ENCODE data around the gene KIF18A.
A peak's percentile ranks its signal among the peaks of the same experiment; 100 is the strongest.
"Not testable (repeated sequence)": the region's sequence is repeated elsewhere in the genome, so short reads cannot be mapped to it uniquely, and the experiment has no call there.

KIF18A gene

GRCh38 chr11:28107750-28108618 is at the start of gene KIF18A, which contains the start of gene METTL15:
TSS of gene KIF18A (minus strand) at chr11:28108156. CDS start at chr11:28097947, 10,209 bp downstream.
TSS of gene METTL15 (plus strand) at chr11:28108388. CDS start at chr11:28113335, 4,947 bp downstream.
- DNase-seq, result peak; percentile 97

GRCh38 chr11:28153586-28153985 is 45.6 kb upstream of the KIF18A start:
- no peak for DNase-seq

- DNase-seq, result no peak
Observed at GRCh38 chr11:28152743-28153142, 44.8 kb upstream of the KIF18A start.

DNA sequence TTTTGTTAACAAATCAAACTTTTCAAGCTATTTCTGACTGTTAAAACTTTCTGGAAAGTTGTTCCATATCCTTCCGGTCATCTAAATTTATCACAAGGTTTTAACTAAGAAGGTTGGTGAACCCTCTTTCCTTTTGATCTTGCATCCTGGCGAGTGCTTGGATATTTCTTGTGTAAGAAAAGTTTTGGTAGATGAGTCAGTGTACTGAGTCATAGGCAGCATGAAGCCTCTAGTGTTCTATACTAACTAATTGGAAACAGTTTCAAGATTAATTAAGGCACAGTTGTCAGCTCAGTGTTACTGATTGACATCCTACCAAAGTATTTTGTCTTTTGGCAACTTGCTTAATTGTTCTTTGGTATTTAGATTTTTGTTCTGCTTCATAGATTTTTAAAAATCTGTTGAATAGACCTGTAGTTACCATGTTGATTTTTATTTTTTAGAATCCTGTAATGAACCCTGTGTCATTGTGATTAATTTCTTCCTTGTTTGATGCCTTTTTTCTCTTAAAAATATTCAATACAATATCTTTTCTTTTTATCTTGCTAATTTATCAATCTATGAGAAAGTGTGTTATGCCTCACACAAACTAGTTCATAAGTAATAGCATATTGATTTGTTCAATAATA is 38.3 kb upstream of the KIF18A start:
- DNase-seq, result no peak

DNA sequence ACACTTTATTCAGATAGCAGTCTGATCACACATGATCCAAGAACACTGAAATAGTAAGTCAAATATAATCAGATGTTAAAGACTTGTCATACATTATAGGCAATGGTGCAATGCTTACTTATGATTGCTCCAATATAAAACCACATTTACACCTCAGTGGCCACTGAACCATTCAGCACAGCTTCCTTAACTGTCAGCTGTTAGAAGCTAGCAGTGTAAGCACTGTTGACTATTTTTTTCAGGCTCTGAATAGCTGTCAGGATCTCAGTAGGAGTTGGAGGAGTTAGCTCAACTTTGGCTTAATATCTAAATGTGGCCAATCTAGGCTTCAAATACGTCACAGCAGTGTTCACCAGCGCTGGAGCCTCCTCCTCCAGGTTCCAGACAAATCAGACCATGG is 36.9 kb upstream of the KIF18A start:
- no peak for DNase-seq

GRCh38 chr11:28142724-28143123 is 34.8 kb upstream of the KIF18A start:
- no peak for DNase-seq

- DNase-seq, result no peak
Observed at GRCh38 chr11:28140689-28141455, 32.9 kb upstream of the KIF18A start.

DNA sequence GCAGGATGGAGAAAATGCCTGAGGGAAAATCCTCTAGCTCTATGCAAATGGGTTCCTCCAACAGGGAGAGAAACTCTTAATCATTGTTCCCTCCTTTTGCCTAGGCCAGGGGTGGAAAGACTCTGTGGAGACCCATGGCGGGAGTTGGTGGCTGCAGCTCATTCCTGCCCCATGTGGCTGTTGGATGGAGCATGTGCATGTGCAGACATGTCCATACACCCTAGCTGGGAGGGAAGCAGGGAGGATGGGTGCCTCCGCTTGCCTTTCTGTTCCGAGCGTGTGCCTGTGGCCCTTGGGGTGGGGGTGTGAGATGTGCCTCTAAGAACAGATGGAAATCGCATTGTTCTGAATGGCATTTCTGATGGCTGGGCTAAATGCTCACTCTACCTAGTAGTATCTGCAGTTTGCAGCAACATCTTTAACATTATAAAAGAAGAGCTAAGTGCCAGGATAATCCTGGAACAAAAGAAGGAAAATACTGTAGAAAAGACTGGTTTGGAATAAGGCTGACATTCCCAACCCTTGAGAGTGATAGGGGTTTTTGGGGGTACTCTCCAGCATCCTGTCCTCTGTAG is 32.0 kb upstream of the KIF18A start:
- no peak for DNase-seq

DNA sequence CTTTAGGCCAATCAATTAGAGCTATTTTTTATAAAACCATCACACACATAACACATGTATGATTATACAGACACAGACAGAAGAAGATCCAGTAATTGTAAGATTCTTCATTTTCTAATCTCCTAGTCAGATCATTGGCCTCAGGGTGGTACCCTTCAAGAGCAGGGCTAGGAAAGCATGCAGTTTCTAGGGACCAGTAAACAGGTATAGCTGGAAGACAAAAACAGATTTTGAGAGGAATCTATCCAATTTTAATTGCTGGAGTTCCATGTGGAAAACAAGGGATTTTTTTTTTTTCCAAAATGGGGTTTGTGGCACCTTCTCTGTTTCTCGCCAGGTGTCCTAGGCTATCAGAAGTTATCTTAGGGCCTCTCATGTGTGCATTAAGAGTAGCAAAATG is 29.9 kb upstream of the KIF18A start:
- DNase-seq, result no peak

DNA sequence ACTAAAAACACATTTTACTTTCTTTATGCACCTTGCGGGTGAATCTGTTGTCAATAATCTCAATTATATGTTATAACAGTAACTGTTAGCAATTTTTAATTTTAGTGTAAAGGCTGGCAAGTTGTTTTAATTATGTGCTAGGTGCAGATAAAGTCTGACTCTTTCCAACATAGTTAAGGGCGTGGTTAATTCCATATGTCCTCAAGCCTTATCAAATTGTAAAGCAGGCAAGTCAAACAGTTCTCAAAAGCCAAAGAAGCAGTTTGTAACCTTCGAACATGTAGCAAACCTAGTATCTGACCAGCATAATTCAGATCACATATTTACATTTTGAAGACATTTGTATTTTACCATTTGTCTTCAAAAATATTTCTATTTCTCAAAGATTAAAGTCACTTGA is 29.4 kb upstream of the KIF18A start:
- no peak for DNase-seq

- DNase-seq, result not testable (repeated sequence)
Observed at GRCh38 chr11:28136157-28136556, 28.2 kb upstream of the KIF18A start.

DNA sequence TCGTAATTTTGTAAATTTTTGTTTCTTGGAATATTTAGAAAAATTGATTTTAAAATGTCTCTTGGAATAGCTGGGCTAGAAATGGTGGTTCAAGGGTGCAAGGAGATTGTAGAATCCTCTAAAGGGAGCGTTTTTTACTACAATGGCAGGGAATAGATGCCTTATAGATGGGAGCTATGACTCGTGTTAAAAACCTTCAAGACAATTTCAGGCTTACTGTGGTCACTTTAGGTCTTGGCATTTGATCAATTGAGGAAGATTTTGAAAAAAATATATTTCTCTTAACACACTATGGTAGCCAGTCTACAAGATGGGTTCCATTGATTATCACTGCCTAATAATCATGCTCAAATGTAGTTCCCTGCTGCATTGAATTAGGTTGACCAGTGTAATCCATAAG is 25.2 kb upstream of the KIF18A start:
- no peak for DNase-seq

DNA sequence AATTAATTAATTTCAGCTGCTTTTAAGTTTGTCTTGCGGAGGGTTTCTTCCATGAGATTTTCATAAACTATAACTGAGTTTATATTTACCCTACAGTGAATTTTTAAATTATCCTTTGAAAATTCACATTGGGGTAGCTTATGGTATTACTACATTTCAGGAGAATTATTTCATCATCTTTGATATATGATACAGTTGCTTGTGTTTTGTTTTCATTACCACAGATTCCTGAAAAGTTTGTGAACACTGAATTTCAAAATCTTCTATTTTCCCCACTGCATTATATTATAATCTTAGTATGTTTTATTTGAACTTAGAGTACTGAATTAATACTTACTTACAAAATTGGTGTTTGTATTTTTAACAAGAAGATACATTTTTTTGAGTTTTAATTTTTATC is 24.6 kb upstream of the KIF18A start:
- DNase-seq, result no peak

DNA sequence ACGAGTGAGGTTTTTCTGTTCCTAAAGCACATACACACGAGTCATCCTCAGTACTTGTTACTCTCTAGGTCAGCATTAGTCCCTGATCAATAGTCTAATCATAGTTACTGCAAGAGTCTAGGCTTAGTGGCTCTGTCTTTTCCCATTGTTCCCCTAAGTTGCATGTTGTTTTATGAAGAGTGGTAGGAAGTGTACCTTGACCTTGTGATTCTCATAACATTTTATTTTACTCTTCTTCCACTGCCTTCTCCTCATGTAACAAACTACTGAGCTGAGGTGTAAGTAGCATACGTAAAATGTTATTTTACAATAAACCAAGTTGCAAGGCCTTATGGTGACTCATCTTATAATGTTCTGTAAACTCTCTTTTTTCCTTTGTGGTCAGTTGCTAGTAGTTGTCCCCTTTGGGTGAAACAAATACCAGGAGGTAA is 15.2 kb upstream of the KIF18A start:
- DNase-seq, result no peak

GRCh38 chr11:28117712-28118111 is 9.8 kb upstream of the KIF18A start:
- DNase-seq, result no peak

DNA sequence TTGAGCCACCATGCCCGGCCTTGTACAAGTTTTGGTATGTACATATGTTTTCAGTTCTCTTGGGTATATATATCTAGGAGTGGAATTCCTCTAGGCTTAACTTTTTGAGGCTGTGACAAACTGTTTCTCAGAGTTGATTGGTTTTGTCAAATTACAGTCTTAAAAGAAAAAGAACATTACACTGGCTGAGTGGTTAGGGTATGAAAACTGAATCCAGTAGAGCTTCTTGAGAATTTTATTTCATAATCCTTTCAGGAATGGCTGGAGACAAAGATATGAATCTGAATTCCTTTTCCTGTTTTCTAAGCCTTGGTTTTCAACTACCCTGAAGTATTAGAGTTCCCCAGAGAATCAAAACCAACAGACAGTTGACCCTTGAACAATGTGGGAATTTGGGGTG is 6.8 kb upstream of the KIF18A start:
- DNase-seq, result no peak

GRCh38 chr11:28114116-28114515 is 6.2 kb upstream of the KIF18A start:
- DNase-seq, result no peak

- DNase-seq, result no peak
Observed at GRCh38 chr11:28110821-28111200, 2.9 kb upstream of the KIF18A start.

DNA sequence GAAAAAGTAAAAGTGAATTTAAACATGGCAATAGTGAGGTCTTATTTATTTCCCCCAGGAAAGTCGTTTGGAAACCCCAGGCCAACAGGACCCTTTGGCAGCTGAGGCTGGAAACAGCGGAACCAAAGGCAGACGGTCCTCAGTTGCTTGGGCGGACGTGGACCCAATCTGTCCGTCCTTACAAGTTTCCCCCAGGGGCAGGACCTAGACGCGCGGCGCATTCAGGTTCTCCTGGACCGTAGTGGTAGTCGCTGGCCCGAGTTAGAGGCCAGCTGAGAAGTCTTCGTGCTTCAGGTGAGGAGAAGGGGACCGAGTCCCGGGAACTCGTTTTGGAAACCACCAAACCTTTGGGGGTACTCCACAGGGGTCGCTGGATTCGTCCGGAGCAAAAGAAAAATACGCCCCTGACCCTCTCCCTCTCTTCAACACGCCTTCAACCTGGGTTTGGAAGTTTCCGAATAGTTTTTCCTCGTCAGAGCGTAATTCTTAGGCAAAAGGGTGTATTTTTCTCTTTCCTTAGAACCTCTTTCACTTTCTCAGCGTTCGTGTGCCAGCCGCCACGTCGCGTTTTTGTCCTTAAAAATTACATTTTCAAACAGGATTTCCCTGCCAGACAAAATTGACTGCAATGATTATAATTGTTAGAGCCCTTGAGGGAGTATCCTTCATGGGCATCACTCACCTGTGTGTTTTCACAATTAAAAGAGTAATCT is 2.3 kb upstream of the KIF18A start:
- peak; percentile 78 for DNase-seq

GRCh38 chr11:28108958-28109357 is 1.0 kb upstream of the KIF18A start:
- no peak for DNase-seq

GRCh38 chr11:28107191-28107749 is 686 bp downstream of the KIF18A start:
- DNase-seq, result peak; percentile 65
